SIG-M5 treated with dmso at 0.1 percent for 504 hours (cell line): ENCODE data around the gene CA7.
"Not testable (repeated sequence)": the region's sequence is repeated elsewhere in the genome, so short reads cannot be mapped to it uniquely, and the experiment has no call there.

Source experiments
- DNase-seq: peaks from one replicate; lab custom pipeline; 2025; ENCODE audit not compliant: unreplicated experiment; lab: John Stamatoyannopoulos, UW

Gene CA7

GRCh38 chr16:66895999-66896398, 51.8 kb downstream of the CA7 start:
- no peak for DNase-seq

GRCh38 chr16:66896682-66897081, 52.5 kb downstream of the CA7 start:
- not testable (repeated sequence) for DNase-seq

DNA sequence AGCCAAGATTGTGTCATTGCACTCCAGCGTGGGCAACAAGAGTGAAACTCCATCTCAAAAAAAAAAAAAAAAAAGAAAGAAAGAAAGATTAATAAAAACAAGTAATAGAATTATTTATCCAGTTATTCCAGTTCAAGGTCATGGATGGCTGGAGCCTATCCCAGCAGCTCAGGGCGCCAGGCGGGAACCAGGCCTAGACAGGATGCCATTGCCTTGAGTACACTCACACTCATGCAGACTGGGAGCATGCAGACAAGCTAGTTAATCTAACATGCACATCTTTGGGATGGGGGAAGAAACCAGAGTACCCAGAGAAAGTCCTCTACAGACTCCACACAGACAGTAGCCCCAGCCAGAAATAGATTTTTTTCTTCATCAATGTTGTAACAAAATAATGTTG, 54.0 kb downstream of the CA7 start:
- DNase-seq: no peak

DNA sequence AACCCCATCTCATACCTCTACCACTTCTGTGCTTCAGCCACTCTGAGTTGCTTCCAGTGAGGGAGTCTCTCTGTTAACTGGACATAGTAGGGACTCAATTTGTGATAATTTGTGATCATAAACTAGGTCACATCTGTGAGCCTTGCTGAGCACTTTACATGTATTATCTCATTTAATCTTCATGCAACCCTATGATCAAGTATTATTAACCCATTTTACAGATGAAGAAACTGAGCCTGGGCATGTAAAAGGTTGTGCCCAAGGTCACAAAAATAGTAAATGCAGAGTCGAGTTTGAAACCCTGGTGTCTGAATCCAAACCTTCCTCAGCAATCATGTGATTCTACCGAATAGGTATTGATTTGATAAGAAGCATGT, 54.7 kb downstream of the CA7 start:
- no peak for DNase-seq

DNA sequence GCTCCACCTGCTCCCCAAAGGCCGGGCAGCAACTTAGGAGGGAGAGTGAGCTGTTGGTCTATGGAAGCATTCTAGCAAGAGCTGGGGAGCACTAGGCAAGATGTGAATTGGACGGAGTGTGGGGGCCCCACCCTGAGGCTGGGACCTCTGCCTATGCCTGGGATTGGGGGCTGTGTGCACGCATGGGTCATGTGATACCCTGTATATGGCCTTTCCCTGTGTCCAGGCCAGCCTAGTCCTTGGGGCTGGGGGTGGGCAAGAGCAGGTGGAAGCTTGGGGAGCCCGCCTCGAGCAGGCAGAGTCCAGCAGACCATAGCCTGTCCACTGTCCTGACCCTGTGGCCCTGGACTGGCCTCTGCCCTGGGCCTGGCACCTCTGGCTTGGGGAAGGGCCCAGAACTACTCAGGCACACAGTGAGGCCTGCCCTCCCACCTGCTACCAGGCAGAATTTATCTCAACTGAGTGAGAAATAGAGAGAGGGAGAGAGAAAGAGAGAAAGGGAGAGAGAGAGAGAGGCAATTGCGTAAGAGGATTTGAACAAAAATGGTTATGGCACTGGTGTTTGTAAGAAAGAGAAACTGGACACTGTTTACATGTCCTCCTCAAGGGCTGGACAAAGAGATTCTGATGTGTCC, 55.2 kb downstream of the CA7 start:
- no peak for DNase-seq

- no peak for DNase-seq
Observed at GRCh38 chr16:66899945-66900710, 55.9 kb downstream of the CA7 start.

GRCh38 chr16:66900721-66901441, 56.7 kb downstream of the CA7 start:
- DNase-seq: no peak

DNA sequence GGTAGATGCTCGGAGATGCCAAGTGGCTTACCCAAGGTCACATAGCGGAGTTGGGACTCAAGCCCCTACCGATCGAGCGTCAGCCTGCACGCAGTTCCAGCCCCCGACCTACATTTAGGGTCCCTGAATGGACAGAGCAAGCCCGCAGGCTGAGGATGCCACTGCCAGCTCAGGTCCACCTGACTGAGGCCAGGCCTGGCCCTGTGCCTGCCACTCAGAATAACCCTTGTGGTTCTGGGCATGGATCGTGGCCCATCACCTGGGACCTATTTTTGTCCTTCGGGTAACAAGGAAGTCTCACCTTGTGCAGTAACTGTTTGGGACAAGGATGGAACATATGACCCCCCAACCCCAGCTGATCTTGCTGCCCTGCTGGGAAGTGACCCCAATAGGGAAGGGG, 57.4 kb downstream of the CA7 start:
- DNase-seq: no peak

- no peak for DNase-seq
Observed at GRCh38 chr16:66902648-66903543, 58.7 kb downstream of the CA7 start.
